AG04450 (cell line): Measurements from ENCODE around the gene FAM210B. TPM values are rescaled to one million over a fixed set of nuclear protein-coding genes. Genes with fewer than 3 reads are reported as not detected.
"Not testable (repeated sequence)": the region's sequence is repeated elsewhere in the genome, so short reads cannot be mapped to it uniquely, and the experiment has no call there.

Source experiments
- CTCF ChIA-PET: fragments of 300-600, 350-600 bp; formaldehyde crosslinking; extraction: SDS; loops from one replicate; lab custom pipeline; 2022; ENCODE audit warnings: antibody characterized with exemption, inconsistent platforms; lab: Charles Lee
- POLR2A ChIA-PET: fragments of 350-600 bp; formaldehyde crosslinking; extraction: SDS; loops from one replicate; lab custom pipeline; 2021; ENCODE audit warnings: antibody characterized with exemption, inconsistent platforms; lab: Yijun Ruan, JAX
- DNase-seq: peaks from one replicate; pipeline ENCODE4 v3.0.0-alpha.2; 2011; ENCODE audit warnings: low read depth, low spot score
- H3K27ac ChIP-seq: one replicate; pipeline ENCODE4 v1.5.1; 2012; ENCODE audit warnings: low read depth, low read length, control low read depth
- H3K27me3 ChIP-seq: one replicate; pipeline ENCODE4 v1.6.0; 2012; ENCODE audit warnings: low read length; ENCODE audit not compliant: control insufficient read depth, insufficient read depth
- H3K4me3 ChIP-seq: 2 replicates; pipeline ENCODE4 v1.5.1; 2011; ENCODE audit warnings: mild to moderate bottlenecking, low read depth, low read length, control low read depth
- H3K9me3 ChIP-seq: 2 replicates; pipeline ENCODE4 v1.5.1; 2012; ENCODE audit warnings: low read length; ENCODE audit not compliant: control insufficient read depth, insufficient read depth
- CTCF ChIP-seq: IDR thresholded peaks from 2 replicates; pipeline ENCODE4 v1.5.1; 2011; ENCODE audit warnings: low read depth, low read length, control low read depth, inconsistent platforms
- polyA plus RNA-seq: library from polyadenylated mRNA; depleted of rRNA; stranded (reverse); fragments of >200 nt; gene quantifications from 2 replicates; pipeline ENCODE4 v1.2.3, GENCODE V29; 2011

The FAM210B gene
- polyA plus RNA-seq, 1 experiment = 81.0 TPM

GRCh38 chr20:56323656-56324055 lies 35.1 kb upstream of the FAM210B start:
- Histone ChIP-seq H3K9me3 (no peaks in the 10 kb centered on the region), H3K27ac (no peak overlapping the region), H3K27me3 (no peaks in the 10 kb centered on the region), H3K4me3 (no peak overlapping the region)
- no peak for DNase-seq
- POLR2A ChIA-PET = no interaction called here
- no peak for TF ChIP-seq CTCF
- CTCF ChIA-PET = no interaction called here

- no peak for TF ChIP-seq CTCF
- no peaks in the 10 kb centered on the region for H3K9me3 ChIP-seq
- H3K4me3 ChIP-seq = no peak overlapping the region
- POLR2A ChIA-PET = no interaction called here
- DNase-seq = no peak
- H3K27me3 ChIP-seq = no peaks in the 10 kb centered on the region
- no peak overlapping the region for H3K27ac ChIP-seq
- CTCF ChIA-PET = no interaction called here
Observed at GRCh38 chr20:56324806-56325205, 34.0 kb upstream of the FAM210B start.

GRCh38 chr20:56328861-56329260 lies 29.9 kb upstream of the FAM210B start:
- TF ChIP-seq CTCF = no peak
- no peak overlapping the region for H3K4me3 ChIP-seq
- DNase-seq = no peak
- no peak overlapping the region for H3K27ac ChIP-seq
- CTCF ChIA-PET = no interaction called here
- H3K9me3 ChIP-seq = no peaks in the 10 kb centered on the region
- POLR2A ChIA-PET = no interaction called here
- H3K27me3 ChIP-seq = no peaks in the 10 kb centered on the region

- H3K27ac ChIP-seq, CTCF ChIA-PET, POLR2A ChIA-PET, H3K9me3 ChIP-seq, DNase-seq, H3K4me3 ChIP-seq, H3K27me3 ChIP-seq: not testable (repeated sequence)
Observed at GRCh38 chr20:56336709-56337108, 22.1 kb upstream of the FAM210B start.

GRCh38 chr20:56342783-56343182 lies 16.0 kb upstream of the FAM210B start:
- CTCF ChIA-PET = interaction anchor here (2.4 to 3.2 kb wide), 2 partner anchors 95 to 1662 kb away, joined by 8 to 44 read pairs; partner anchors contain the start of gene MC3R
- TF ChIP-seq CTCF = no peak
- POLR2A ChIA-PET = no interaction called here
- Histone ChIP-seq H3K9me3 (no peaks in the 10 kb centered on the region), H3K27me3 (peaks cover 15% of the 10 kb centered on the region), H3K4me3 (no peak overlapping the region), H3K27ac (no peak overlapping the region)
- no peak for DNase-seq
